HCT116 (cell line): ENCODE results near the gene SSBP1. TPM values are rescaled to one million over a fixed set of nuclear protein-coding genes. Genes with fewer than 3 reads are reported as not detected.

Experiments
- ATAC-seq: fragments of 200-7000 bp; cut with Tn5 transposase; 2 replicates; pipeline ENCODE4 v1.9.1; 2020; ENCODE audit warnings: mild to moderate bottlenecking, moderate library complexity
- BruUV-seq: library from RNA; stranded (reverse); fragments of 400-500 nt; replicated peaks from 2 replicates; lab custom pipeline; 2021; lab: Mats Ljungman, UMichigan
- CTCF ChIA-PET: fragments of 300-600 bp; sonication (Branson Sonifier 250); formaldehyde crosslinking; loops from one replicate; lab custom pipeline; 2021; ENCODE audit warnings: antibody characterized with exemption; lab: Charles Lee
- POLR2A ChIA-PET: fragments of 300-600, 350-600 bp; sonication (Branson Sonifier 250); formaldehyde crosslinking; loops from one replicate; lab custom pipeline; 2021; ENCODE audit warnings: antibody characterized with exemption; lab: Charles Lee
- RAD21 ChIA-PET, 2 experiments: fragments of 300-600 bp; sonication (Branson Sonifier 250); formaldehyde crosslinking; loops; one replicate each; lab custom pipeline; 2023; ENCODE audit warnings: low total read pairs in 2 of 2; ENCODE audit not compliant: uncharacterized antibody in 2 of 2, unreplicated experiment in 2 of 2, low non-redundant PET in 1 of 2; lab: Charles Lee
- DNase-seq: peaks from one replicate; pipeline ENCODE4 v3.0.0-alpha.2; 2010; ENCODE audit warnings: low read depth, low spot score
- H2AFZ ChIP-seq: fragments of 200-600 bp; shearing (Covaris generic), sonication (generic); 2 replicates; pipeline ENCODE4 v1.6.1; 2017; ENCODE audit warnings: low read depth, mixed run types, mixed read lengths, antibody characterized with exemption, low read length; ENCODE audit not compliant: poor library complexity, severe bottlenecking
- H3K27ac ChIP-seq: 2 replicates; pipeline ENCODE4 v1.5.1; 2012; ENCODE audit warnings: low read depth, low read length
- H3K27me3 ChIP-seq: fragments of 200-600 bp; sonication (generic); 2 replicates; pipeline ENCODE4 v1.6.1; 2016; ENCODE audit warnings: mixed run types, low read length, mixed read lengths; ENCODE audit not compliant: insufficient read depth
- H3K36me3 ChIP-seq, 2 experiments: fragments of 200-500 bp in 1 of 2; fragments of 200-600 bp in 1 of 2; sonication (Bioruptor generic) in 1 of 2; sonication (generic) in 1 of 2; 2 replicates each; pipeline versions ENCODE4 v1.5.1 to v1.6.1; 2014 to 2016; ENCODE audit warnings: low read length in 2 of 2, inconsistent platforms in 1 of 2, mixed read lengths in 1 of 2, mixed run types in 1 of 2; ENCODE audit not compliant: insufficient read depth in 2 of 2, control insufficient read depth in 1 of 2
- H3K4me1 ChIP-seq, 2 experiments: fragments of 200-600 bp in 1 of 2; sonication (generic) in 1 of 2; 2 replicates each; pipeline versions ENCODE4 v1.5.1 to v1.6.1; 2012 to 2017; ENCODE audit warnings: low read length in 2 of 2, inconsistent platforms in 1 of 2, mild to moderate bottlenecking in 1 of 2, mixed read lengths in 1 of 2, mixed run types in 1 of 2, moderate library complexity in 1 of 2; ENCODE audit not compliant: insufficient read depth in 2 of 2, control insufficient read depth in 1 of 2
- H3K4me2 ChIP-seq: fragments of 200-600 bp; sonication (generic); 2 replicates; pipeline ENCODE4 v1.6.1; 2017; ENCODE audit warnings: mixed run types, low read length, mixed read lengths
- H3K4me3 ChIP-seq, 2 experiments: fragments of 200-600 bp in 1 of 2; sonication (generic) in 1 of 2; replicated peaks in 1 of 2; 2 replicates each; pipeline ENCODE4 v1.5.1; 2011 to 2016; ENCODE audit warnings: low read length in 2 of 2, control low read depth in 1 of 2, low read depth in 1 of 2, mild to moderate bottlenecking in 1 of 2, mixed read lengths in 1 of 2, mixed run types in 1 of 2
- H3K79me2 ChIP-seq: fragments of 200-600 bp; sonication (generic); 2 replicates; pipeline ENCODE4 v1.6.1; 2017; ENCODE audit warnings: mild to moderate bottlenecking, mixed run types, low read length, moderate library complexity, mixed read lengths; ENCODE audit not compliant: insufficient read depth
- H3K9ac ChIP-seq: fragments of 200-600 bp; sonication (generic); 2 replicates; pipeline ENCODE4 v1.6.1; 2016; ENCODE audit warnings: low read length, mixed read lengths
- H3K9me2 ChIP-seq: fragments of 200-600 bp; sonication (generic), shearing (Covaris generic); 2 replicates; pipeline ENCODE4 v1.6.1; 2017; ENCODE audit warnings: mixed run types, mild to moderate bottlenecking, moderate library complexity; ENCODE audit not compliant: insufficient read depth
- H3K9me3 ChIP-seq, 2 experiments: fragments of 200-500 bp in 1 of 2; fragments of 200-600 bp in 1 of 2; sonication (Bioruptor generic) in 1 of 2; sonication (generic) in 1 of 2; 2 replicates each; pipeline ENCODE4 v1.6.1; 2014 to 2017; ENCODE audit warnings: low read length in 2 of 2, mixed read lengths in 2 of 2, inconsistent platforms in 1 of 2, low read depth in 1 of 2, mild to moderate bottlenecking in 1 of 2, mixed run types in 1 of 2, moderate library complexity in 1 of 2; ENCODE audit not compliant: control insufficient read depth in 1 of 2, insufficient read depth in 1 of 2
- H4K20me1 ChIP-seq: fragments of 200-600 bp; sonication (generic), shearing (Covaris generic); 2 replicates; pipeline ENCODE4 v1.6.1; 2017; ENCODE audit warnings: mixed run types, mild to moderate bottlenecking, moderate library complexity; ENCODE audit not compliant: insufficient read depth
- CBX3 ChIP-seq: IDR thresholded peaks from 2 replicates; pipeline ENCODE4 v1.6.1; 2012; ENCODE audit warnings: low read depth
- CEBPB ChIP-seq: IDR thresholded peaks from 2 replicates; pipeline ENCODE4 v1.6.1; 2012; ENCODE audit warnings: low read depth
- EGR1 ChIP-seq: IDR thresholded peaks from 2 replicates; pipeline ENCODE4 v1.6.1; 2012; ENCODE audit warnings: low read depth
- ELF1 ChIP-seq: IDR thresholded peaks from 2 replicates; pipeline ENCODE4 v1.6.1; 2012; ENCODE audit warnings: low read depth, borderline replicate concordance
- EZH2phosphoT487 ChIP-seq: fragments of 200-600 bp; IDR thresholded peaks from 2 replicates; pipeline ENCODE4 v1.6.1; 2018; ENCODE audit warnings: antibody characterized with exemption, borderline replicate concordance
- FOSL1 ChIP-seq: IDR thresholded peaks from 2 replicates; pipeline ENCODE4 v1.6.1; 2012; ENCODE audit warnings: low read depth
- JUND ChIP-seq: IDR thresholded peaks from 2 replicates; pipeline ENCODE4 v1.6.1; 2012
- POLR2AphosphoS5 ChIP-seq: IDR thresholded peaks from 2 replicates; pipeline ENCODE4 v1.6.1; 2011; ENCODE audit warnings: mild to moderate bottlenecking, low read depth, low read length, moderate library complexity
- SIN3A ChIP-seq: IDR thresholded peaks from 2 replicates; pipeline ENCODE4 v1.6.1; 2012; ENCODE audit warnings: low read depth
- SP1 ChIP-seq: IDR thresholded peaks from 2 replicates; pipeline ENCODE4 v1.6.1; 2012; ENCODE audit warnings: low read depth
- SRF ChIP-seq: IDR thresholded peaks from 2 replicates; pipeline ENCODE4 v1.6.1; 2012; ENCODE audit warnings: low read depth
- YY1 ChIP-seq: IDR thresholded peaks from 2 replicates; pipeline ENCODE4 v1.6.1; 2011; ENCODE audit warnings: low read length, low read depth, moderate library complexity, mild to moderate bottlenecking; ENCODE audit not compliant: insufficient replicate concordance; ENCODE audit errors: extremely low read depth
- ZFX ChIP-seq: fragments of 450-650 bp; IDR thresholded peaks from 2 replicates; pipeline ENCODE4 v1.6.1; 2017
- ZNF274 ChIP-seq: fragments of 200-500 bp; sonication (Bioruptor generic); IDR thresholded peaks from 2 replicates; pipeline ENCODE4 v1.6.1; 2014; ENCODE audit warnings: mild to moderate bottlenecking, low read depth, low read length, inconsistent platforms
- intact Hi-C: fragments of 100-400 bp; cut with micrococcal nuclease; formaldehyde crosslinking; loops from 2 replicates; pipeline ENCODE4 v1.10.0; 2022
- total RNA-seq: library from RNA; stranded (reverse); gene quantifications from one replicate; pipeline ENCODE4 v1.2.1, GENCODE V29; 2021; ENCODE audit not compliant: unreplicated experiment
- TF ChIP-seq, protein P1 (sequence below): IDR thresholded peaks from 2 replicates; pipeline ENCODE4 v1.6.1; 2012
- TF ChIP-seq, protein P2 (sequence below): IDR thresholded peaks from 2 replicates; pipeline ENCODE4 v1.6.1; 2011; ENCODE audit warnings: mild to moderate bottlenecking, low read length, moderate library complexity; ENCODE audit not compliant: insufficient replicate concordance; ENCODE audit errors: extremely low read depth
- TF ChIP-seq, protein P3 (sequence below): IDR thresholded peaks from 2 replicates; pipeline ENCODE4 v1.6.1; 2012; ENCODE audit warnings: low read depth
- TF ChIP-seq, protein P4 (sequence below), 3 experiments: fragments of 200-600 bp in 1 of 3; sonication (generic) in 1 of 3; IDR thresholded peaks in 2 of 3; conservative IDR thresholded peaks in 1 of 3; 2 replicates each; pipeline ENCODE4 v1.5.1; 2012 to 2017; ENCODE audit warnings: low read depth in 2 of 3, low read length in 2 of 3, antibody characterized with exemption in 1 of 3, borderline replicate concordance in 1 of 3, control low read depth in 1 of 3, mild to moderate bottlenecking in 1 of 3, mixed read lengths in 1 of 3, mixed run types in 1 of 3, moderate library complexity in 1 of 3; ENCODE audit not compliant: insufficient read depth in 1 of 3
- TF ChIP-seq, protein P5 (sequence below): IDR thresholded peaks from 2 replicates; pipeline ENCODE4 v1.6.1; 2012

SSBP1 gene
- total RNA-seq, 1 experiment from 2014 or later, result 171 TPM

DNA sequence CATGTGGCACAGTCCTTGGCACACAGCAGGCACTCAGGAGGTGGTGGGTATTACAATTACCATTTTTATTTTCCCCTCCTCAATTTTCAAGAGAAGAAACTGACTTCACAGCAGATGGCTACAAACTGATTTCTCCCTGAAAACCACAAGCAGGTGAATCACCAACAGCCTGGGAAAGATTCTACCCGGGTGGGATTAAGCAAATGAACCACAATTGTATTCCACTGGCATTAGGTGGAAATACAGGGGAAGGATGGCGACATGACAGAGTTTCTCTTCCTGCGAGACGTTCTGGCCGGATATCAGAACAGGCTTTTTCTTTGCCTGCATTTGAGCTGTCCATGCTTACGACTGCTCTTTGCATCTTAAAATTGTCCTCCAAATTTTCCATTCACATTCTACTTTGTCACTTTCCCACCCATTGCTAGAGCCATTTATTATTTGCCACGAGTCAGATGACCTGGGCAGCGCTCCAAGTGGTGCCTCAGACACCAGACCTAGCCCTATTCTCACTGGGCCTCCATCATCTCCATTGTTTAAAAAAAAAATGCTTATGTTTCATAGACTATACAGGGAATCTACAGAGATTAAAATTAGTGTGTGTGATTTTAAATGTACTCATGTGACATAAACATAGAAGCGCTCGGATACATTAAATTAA is 40.8 kb upstream of the SSBP1 start:
- CTCF ChIA-PET, result no interaction called here
- intact Hi-C loops, result no loop called here
- no TSS peak for BruUV-seq
- H4K20me1 ChIP-seq, result no peaks in the 10 kb centered on the region
- no peak overlapping the region for H3K27ac ChIP-seq
- RAD21 ChIA-PET, result no interaction called here
- TF ChIP-seq ZFX (no peak), CBX3 (no peak), FOSL1 (no peak), YY1 (no peak), ZNF274 (no peak), JUND (no peak), EGR1 (no peak), SP1 (no peak), EZH2phosphoT487 (no peak), ELF1 (no peak), POLR2AphosphoS5 (no peak), SRF (no peak), SIN3A (no peak), CEBPB (no peak)
- TF ChIP-seq, protein P1, sequence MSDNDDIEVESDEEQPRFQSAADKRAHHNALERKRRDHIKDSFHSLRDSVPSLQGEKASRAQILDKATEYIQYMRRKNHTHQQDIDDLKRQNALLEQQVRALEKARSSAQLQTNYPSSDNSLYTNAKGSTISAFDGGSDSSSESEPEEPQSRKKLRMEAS, result no peak
- TF ChIP-seq, protein P2, sequence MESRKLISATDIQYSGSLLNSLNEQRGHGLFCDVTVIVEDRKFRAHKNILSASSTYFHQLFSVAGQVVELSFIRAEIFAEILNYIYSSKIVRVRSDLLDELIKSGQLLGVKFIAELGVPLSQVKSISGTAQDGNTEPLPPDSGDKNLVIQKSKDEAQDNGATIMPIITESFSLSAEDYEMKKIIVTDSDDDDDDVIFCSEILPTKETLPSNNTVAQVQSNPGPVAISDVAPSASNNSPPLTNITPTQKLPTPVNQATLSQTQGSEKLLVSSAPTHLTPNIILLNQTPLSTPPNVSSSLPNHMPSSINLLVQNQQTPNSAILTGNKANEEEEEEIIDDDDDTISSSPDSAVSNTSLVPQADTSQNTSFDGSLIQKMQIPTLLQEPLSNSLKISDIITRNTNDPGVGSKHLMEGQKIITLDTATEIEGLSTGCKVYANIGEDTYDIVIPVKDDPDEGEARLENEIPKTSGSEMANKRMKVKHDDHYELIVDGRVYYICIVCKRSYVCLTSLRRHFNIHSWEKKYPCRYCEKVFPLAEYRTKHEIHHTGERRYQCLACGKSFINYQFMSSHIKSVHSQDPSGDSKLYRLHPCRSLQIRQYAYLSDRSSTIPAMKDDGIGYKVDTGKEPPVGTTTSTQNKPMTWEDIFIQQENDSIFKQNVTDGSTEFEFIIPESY, result no peak
- TF ChIP-seq, protein P3, sequence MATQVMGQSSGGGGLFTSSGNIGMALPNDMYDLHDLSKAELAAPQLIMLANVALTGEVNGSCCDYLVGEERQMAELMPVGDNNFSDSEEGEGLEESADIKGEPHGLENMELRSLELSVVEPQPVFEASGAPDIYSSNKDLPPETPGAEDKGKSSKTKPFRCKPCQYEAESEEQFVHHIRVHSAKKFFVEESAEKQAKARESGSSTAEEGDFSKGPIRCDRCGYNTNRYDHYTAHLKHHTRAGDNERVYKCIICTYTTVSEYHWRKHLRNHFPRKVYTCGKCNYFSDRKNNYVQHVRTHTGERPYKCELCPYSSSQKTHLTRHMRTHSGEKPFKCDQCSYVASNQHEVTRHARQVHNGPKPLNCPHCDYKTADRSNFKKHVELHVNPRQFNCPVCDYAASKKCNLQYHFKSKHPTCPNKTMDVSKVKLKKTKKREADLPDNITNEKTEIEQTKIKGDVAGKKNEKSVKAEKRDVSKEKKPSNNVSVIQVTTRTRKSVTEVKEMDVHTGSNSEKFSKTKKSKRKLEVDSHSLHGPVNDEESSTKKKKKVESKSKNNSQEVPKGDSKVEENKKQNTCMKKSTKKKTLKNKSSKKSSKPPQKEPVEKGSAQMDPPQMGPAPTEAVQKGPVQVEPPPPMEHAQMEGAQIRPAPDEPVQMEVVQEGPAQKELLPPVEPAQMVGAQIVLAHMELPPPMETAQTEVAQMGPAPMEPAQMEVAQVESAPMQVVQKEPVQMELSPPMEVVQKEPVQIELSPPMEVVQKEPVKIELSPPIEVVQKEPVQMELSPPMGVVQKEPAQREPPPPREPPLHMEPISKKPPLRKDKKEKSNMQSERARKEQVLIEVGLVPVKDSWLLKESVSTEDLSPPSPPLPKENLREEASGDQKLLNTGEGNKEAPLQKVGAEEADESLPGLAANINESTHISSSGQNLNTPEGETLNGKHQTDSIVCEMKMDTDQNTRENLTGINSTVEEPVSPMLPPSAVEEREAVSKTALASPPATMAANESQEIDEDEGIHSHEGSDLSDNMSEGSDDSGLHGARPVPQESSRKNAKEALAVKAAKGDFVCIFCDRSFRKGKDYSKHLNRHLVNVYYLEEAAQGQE, result no peak
- TF ChIP-seq, protein P4, sequence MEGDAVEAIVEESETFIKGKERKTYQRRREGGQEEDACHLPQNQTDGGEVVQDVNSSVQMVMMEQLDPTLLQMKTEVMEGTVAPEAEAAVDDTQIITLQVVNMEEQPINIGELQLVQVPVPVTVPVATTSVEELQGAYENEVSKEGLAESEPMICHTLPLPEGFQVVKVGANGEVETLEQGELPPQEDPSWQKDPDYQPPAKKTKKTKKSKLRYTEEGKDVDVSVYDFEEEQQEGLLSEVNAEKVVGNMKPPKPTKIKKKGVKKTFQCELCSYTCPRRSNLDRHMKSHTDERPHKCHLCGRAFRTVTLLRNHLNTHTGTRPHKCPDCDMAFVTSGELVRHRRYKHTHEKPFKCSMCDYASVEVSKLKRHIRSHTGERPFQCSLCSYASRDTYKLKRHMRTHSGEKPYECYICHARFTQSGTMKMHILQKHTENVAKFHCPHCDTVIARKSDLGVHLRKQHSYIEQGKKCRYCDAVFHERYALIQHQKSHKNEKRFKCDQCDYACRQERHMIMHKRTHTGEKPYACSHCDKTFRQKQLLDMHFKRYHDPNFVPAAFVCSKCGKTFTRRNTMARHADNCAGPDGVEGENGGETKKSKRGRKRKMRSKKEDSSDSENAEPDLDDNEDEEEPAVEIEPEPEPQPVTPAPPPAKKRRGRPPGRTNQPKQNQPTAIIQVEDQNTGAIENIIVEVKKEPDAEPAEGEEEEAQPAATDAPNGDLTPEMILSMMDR (IDR thresholded peaks at IDR 0.05 in 2 of 3, conservative IDR thresholded peaks at IDR 0.05 in 1 of 3; ENCODE audit: borderline replicate concordance in 1 of 3, insufficient read depth in 1 of 3, low read depth in 2 of 3, low read length in 2 of 3), result no peak
- TF ChIP-seq, protein P5, sequence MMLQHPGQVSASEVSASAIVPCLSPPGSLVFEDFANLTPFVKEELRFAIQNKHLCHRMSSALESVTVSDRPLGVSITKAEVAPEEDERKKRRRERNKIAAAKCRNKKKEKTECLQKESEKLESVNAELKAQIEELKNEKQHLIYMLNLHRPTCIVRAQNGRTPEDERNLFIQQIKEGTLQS, result no peak
- H2AFZ ChIP-seq, result no peak overlapping the region
- POLR2A ChIA-PET, result no interaction called here
- H3K4me2 ChIP-seq, result no peak overlapping the region
- H3K4me1 ChIP-seq, result peaks cover 0 to 4% of the 10 kb centered on the region in 2 experiments; a peak in 1 of 4 replicates
- ATAC-seq, result no peak
- H3K9ac ChIP-seq, result no peak overlapping the region
- no peaks in the 10 kb centered on the region for H3K9me2 ChIP-seq
- DNase-seq, result no peak
- H3K36me3 ChIP-seq, result no peaks in the 10 kb centered on the region
- H3K9me3 ChIP-seq, result no peaks in the 10 kb centered on the region
- no peak overlapping the region for H3K4me3 ChIP-seq
- H3K27me3 ChIP-seq, result no peaks in the 10 kb centered on the region
- H3K79me2 ChIP-seq, result peaks cover 3% of the 10 kb centered on the region; the same call in 1 of the 2 replicates
